H1 (cell line): ENCODE results near the gene PDE8A. TPM values are rescaled to one million over a fixed set of nuclear protein-coding genes. Genes with fewer than 3 reads are reported as not detected.

Experiments used
- CREB1 ChIP-seq: IDR thresholded peaks from 2 replicates; pipeline ENCODE4 v1.6.1; 2012; ENCODE audit warnings: inconsistent platforms
- GABPA ChIP-seq: IDR thresholded peaks from 2 replicates; pipeline ENCODE4 v1.6.1; 2011; ENCODE audit warnings: mild to moderate bottlenecking, low read length, moderate library complexity, borderline replicate concordance; ENCODE audit not compliant: insufficient read depth
- JUN ChIP-seq: IDR thresholded peaks from 2 replicates; pipeline ENCODE4 v1.6.1; 2011; ENCODE audit warnings: low read depth, mild to moderate bottlenecking, improper control_type of control experiment, low read length
- SIN3A ChIP-seq, 2 experiments: IDR thresholded peaks in 1 of 2; conservative IDR thresholded peaks in 1 of 2; 2 replicates each; pipeline ENCODE4 v1.6.1; 2011 to 2012; ENCODE audit warnings: low read length in 2 of 2, improper control_type of control experiment in 1 of 2, low read depth in 1 of 2, mild to moderate bottlenecking in 1 of 2
- SP4 ChIP-seq: IDR thresholded peaks from 2 replicates; pipeline ENCODE4 v1.6.1; 2012; ENCODE audit warnings: low read length, inconsistent platforms
- SUZ12 ChIP-seq: fragments of 200-600 bp; sonication (generic); IDR thresholded peaks from 2 replicates; pipeline ENCODE4 v1.6.1; 2012; ENCODE audit warnings: mild to moderate bottlenecking, inconsistent platforms, low read length, moderate library complexity, mixed read lengths
- TEAD4 ChIP-seq: IDR thresholded peaks from 2 replicates; pipeline ENCODE4 v1.6.1; 2012; ENCODE audit warnings: low read depth, low read length, inconsistent platforms, mixed read lengths
- ZNF274 ChIP-seq: IDR thresholded peaks from 2 replicates; pipeline ENCODE4 v1.7.0; 2012; ENCODE audit warnings: low read length, borderline replicate concordance; ENCODE audit errors: extremely low read depth
- polyA plus RNA-seq, 7 experiments: library from polyadenylated mRNA; depleted of rRNA in 3 of 7; stranded (reverse) in 5 of 7; unstranded in 2 of 7; fragments of >200 nt in 5 of 7; fragments of 200-250 nt in 2 of 7; gene quantifications; 1 replicate in 5 of 7; 2 replicates in 1 of 7; 4 replicates in 1 of 7; pipeline versions ENCODE4 v1.2.1 to v1.2.3, GENCODE V29; 2011 to 2013; ENCODE audit warnings: missing spikeins in 2 of 7, mixed read lengths in 2 of 7
- total RNA-seq: library from RNA; stranded (reverse); fragmentation: NEBNext Ultra II Directional; extraction: Animal tissue kit (Norgen Biotek cat#: 25700); gene quantifications from 2 replicates; pipeline ENCODE4 v1.2.1, GENCODE V29; 2021

Gene PDE8A
- total and polyA plus RNA-seq, 2 of the 8 experiments (the other 6 are each of a cell fraction or from before 2014, with no cell fraction given), result 6.9 to 7.8 TPM

GRCh38 chr15:84949845-84950569 is 31.6 kb upstream of the PDE8A start (continued):
- TF ChIP-seq ZNF274, result no peak
- no peak for TF ChIP-seq SP4
- TF ChIP-seq CREB1, result no peak
- TF ChIP-seq SIN3A (conservative IDR thresholded peaks at IDR 0.05 in 1 of 2, IDR thresholded peaks at IDR 0.05 in 1 of 2; ENCODE audit: low read depth in 1 of 2, low read length in 2 of 2), result no peak
- TF ChIP-seq GABPA, result no peak
- no peak for TF ChIP-seq JUN
- no peak for TF ChIP-seq SUZ12
- no peak for TF ChIP-seq TEAD4
